GM19043 (cell line): ENCODE data around the gene TNFSF11.

Experiments
- ATAC-seq: cut with Tn5 transposase; IDR thresholded peaks from one replicate; pipeline ENCODE4 v1.9.1; 2021; ENCODE audit warnings: low read depth; ENCODE audit not compliant: unreplicated experiment

TNFSF11 gene

DNA sequence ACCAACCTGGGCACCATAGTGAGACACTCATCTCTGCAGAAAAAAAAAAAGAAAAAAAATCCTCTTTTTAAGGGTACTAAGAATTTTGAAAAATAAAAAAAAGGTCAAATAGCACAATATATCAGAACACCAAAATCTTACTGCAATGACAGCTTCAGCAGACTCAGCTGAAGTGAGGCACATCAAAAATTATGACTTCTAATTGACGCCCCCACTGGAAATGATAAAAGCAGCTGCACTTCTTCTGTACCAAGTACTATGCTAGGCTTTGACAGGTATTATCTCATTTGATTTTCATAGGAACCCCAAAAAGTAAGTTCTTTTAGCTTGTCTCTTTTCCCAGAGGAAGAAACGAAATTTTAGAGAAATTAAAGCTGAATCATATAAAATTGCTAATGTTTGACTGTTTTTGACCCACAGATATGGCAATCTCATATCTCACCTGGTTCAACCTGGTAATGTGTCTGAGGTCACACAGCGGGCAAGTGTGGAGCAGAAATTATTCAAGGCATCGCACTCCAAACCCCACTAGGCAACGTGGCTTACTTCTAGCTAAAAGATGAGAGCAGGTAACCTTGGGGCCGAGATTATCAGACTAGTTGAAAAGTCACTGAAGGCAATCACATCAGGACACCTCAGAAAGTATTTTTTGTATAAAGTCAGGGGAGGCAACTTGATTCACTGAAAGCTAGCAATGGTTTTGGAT, 78.1 kb downstream of the TNFSF11 start:
- ATAC-seq: no peak

GRCh38 chr13:42652642-42653415, 78.9 kb downstream of the TNFSF11 start:
- no peak for ATAC-seq

GRCh38 chr13:42653679-42654078, 79.7 kb downstream of the TNFSF11 start:
- no peak for ATAC-seq

GRCh38 chr13:42654212-42654611, 80.3 kb downstream of the TNFSF11 start:
- ATAC-seq: no peak

DNA sequence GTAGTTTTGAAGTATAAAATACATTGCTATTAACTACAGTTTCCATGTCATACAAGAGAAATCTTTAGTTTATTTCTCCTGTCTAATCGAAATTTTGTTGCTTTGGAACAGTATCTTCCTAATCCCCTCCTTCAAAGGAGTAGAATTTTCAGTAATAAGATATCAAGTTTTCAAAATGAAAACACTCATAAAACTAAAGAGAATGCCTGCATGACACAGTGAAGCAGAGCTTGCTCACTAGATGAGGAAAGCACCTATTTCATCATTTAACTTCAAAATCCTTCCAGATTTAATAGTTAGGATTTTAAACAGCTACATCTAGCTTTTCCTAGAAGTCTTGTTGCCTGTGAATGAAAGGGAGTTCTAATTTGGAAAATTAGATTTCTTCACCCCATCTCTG, 80.8 kb downstream of the TNFSF11 start:
- no peak for ATAC-seq

DNA sequence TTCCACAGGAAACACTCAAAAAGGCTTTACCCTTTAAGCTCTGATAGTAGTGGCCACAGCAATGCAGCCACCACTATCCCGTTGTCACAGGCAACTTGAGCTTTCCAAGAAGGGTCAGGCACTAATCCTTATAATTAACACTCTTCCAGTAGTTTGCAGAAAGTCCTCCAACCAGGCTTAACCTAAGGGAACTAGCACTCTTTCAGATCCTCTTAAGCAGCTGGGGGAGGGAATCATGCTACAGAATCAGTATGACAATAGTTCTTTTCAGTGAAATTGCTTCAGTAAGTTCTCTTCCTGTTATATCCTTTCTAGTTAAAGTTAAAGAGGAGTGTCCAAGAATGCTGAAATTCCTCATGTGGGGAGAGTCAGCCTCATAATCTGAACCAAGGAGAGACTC, 82.2 kb downstream of the TNFSF11 start:
- ATAC-seq: no peak

GRCh38 chr13:42656958-42657357, 83.0 kb downstream of the TNFSF11 start:
- ATAC-seq: no peak
